AG04450 (cell line): ENCODE data around the gene RAPGEF2. TPM values are rescaled to one million over a fixed set of nuclear protein-coding genes. Genes with fewer than 3 reads are reported as not detected.
"Not testable (repeated sequence)": the region's sequence is repeated elsewhere in the genome, so short reads cannot be mapped to it uniquely, and the experiment has no call there.

ENCODE experiments used
- CTCF ChIA-PET: fragments of 300-600, 350-600 bp; formaldehyde crosslinking; extraction: SDS; loops from one replicate; lab custom pipeline; 2022; ENCODE audit warnings: antibody characterized with exemption, inconsistent platforms; lab: Charles Lee
- POLR2A ChIA-PET: fragments of 350-600 bp; formaldehyde crosslinking; extraction: SDS; loops from one replicate; lab custom pipeline; 2021; ENCODE audit warnings: antibody characterized with exemption, inconsistent platforms; lab: Yijun Ruan, JAX
- DNase-seq: peaks from one replicate; pipeline ENCODE4 v3.0.0-alpha.2; 2011; ENCODE audit warnings: low read depth, low spot score
- H3K27ac ChIP-seq: one replicate; pipeline ENCODE4 v1.5.1; 2012; ENCODE audit warnings: low read depth, low read length, control low read depth
- H3K27me3 ChIP-seq: one replicate; pipeline ENCODE4 v1.6.0; 2012; ENCODE audit warnings: low read length; ENCODE audit not compliant: control insufficient read depth, insufficient read depth
- H3K4me3 ChIP-seq: 2 replicates; pipeline ENCODE4 v1.5.1; 2011; ENCODE audit warnings: mild to moderate bottlenecking, low read depth, low read length, control low read depth
- H3K9me3 ChIP-seq: 2 replicates; pipeline ENCODE4 v1.5.1; 2012; ENCODE audit warnings: low read length; ENCODE audit not compliant: control insufficient read depth, insufficient read depth
- polyA plus RNA-seq: library from polyadenylated mRNA; depleted of rRNA; stranded (reverse); fragments of >200 nt; gene quantifications from 2 replicates; pipeline ENCODE4 v1.2.3, GENCODE V29; 2011
- TF ChIP-seq, protein P1 (sequence below): IDR thresholded peaks from 2 replicates; pipeline ENCODE4 v1.5.1; 2011; ENCODE audit warnings: low read depth, low read length, control low read depth, inconsistent platforms

Gene RAPGEF2
- polyA plus RNA-seq, 1 experiment: 51.5 TPM

DNA sequence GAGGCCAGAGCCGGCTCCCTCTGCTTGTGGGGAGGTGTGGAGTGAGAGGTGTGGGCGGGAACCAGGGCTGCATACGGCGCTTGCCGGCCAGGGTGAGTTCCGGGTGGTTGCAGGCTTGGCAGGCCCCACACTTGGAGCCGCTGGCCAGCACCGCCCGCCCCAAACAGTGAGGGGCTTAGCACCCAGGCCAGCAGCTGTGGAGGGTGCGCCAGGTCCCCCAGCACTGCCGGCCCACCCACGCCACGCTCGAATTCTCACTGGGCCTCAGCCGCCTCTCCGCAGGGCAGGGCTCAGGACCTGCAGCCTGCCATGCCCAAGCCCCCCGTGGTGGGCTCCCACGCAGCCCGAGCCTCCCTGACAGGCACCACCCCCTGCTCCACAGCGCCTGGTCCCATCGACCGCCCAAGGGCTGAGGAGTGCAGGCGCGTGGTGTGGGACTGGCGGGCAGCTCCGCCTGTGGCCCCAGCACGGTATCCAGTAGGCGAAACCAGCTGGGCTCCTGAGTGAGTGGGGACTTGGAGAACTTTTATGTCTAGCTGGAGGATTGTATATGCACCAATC lies 275.3 kb downstream of the RAPGEF2 start:
- POLR2A ChIA-PET: no interaction called here
- no peak for DNase-seq
- CTCF ChIA-PET: interaction anchor here (1.5 kb wide), 1 partner anchor 77 kb away, joined by 3 read pairs; no protein-coding TSS in a partner anchor
- Histone ChIP-seq H3K9me3 (peaks cover 8% of the 10 kb centered on the region; the same call in 1 of the 2 replicates), H3K4me3 (no peak overlapping the region), H3K27me3 (no peaks in the 10 kb centered on the region), H3K27ac (no peak overlapping the region)
- TF ChIP-seq, protein P1, sequence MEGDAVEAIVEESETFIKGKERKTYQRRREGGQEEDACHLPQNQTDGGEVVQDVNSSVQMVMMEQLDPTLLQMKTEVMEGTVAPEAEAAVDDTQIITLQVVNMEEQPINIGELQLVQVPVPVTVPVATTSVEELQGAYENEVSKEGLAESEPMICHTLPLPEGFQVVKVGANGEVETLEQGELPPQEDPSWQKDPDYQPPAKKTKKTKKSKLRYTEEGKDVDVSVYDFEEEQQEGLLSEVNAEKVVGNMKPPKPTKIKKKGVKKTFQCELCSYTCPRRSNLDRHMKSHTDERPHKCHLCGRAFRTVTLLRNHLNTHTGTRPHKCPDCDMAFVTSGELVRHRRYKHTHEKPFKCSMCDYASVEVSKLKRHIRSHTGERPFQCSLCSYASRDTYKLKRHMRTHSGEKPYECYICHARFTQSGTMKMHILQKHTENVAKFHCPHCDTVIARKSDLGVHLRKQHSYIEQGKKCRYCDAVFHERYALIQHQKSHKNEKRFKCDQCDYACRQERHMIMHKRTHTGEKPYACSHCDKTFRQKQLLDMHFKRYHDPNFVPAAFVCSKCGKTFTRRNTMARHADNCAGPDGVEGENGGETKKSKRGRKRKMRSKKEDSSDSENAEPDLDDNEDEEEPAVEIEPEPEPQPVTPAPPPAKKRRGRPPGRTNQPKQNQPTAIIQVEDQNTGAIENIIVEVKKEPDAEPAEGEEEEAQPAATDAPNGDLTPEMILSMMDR: no peak

DNA sequence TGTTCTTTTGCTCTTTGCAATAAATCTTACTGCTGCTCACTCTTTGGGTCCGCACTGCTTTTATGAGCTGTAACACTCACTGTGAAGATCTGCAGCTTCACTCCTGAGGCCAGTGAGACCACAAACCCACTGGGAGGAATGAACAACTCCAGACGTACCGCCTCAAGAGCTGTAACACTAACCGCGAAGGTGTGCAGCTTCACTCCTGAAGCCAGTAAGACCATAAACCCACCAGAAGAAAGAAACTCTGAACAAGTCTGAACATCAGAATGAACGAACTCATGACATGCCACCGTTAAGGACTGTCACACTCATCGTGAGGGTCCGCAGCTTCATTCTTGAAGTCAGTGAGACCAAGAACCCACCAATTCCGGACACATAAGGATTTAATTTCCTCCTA lies 276.2 kb downstream of the RAPGEF2 start:
- CTCF ChIA-PET, H3K27me3 ChIP-seq, H3K9me3 ChIP-seq, H3K4me3 ChIP-seq, POLR2A ChIA-PET, DNase-seq, H3K27ac ChIP-seq: not testable (repeated sequence)

DNA sequence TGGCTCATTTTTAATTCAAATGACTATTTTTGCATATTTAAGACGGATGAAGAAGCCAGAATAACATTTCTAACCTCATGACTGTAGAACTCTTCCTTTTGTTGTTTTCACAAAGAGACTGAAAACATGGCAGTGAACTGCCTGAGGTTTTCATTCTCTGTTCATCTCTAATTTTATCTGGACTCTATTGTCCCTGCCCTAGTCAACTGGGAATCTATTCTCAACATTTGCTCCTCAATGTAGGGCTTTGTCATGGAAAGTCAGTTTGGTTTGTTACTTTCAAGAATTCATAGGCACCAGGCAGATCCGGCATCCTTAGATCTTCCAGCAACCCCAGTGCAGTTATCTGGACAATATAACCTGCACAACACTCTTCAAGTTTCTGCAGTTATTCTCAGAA lies 277.0 kb downstream of the RAPGEF2 start:
- POLR2A ChIA-PET: no interaction called here
- no peak overlapping the region for H3K4me3 ChIP-seq
- no peak for DNase-seq

DNA sequence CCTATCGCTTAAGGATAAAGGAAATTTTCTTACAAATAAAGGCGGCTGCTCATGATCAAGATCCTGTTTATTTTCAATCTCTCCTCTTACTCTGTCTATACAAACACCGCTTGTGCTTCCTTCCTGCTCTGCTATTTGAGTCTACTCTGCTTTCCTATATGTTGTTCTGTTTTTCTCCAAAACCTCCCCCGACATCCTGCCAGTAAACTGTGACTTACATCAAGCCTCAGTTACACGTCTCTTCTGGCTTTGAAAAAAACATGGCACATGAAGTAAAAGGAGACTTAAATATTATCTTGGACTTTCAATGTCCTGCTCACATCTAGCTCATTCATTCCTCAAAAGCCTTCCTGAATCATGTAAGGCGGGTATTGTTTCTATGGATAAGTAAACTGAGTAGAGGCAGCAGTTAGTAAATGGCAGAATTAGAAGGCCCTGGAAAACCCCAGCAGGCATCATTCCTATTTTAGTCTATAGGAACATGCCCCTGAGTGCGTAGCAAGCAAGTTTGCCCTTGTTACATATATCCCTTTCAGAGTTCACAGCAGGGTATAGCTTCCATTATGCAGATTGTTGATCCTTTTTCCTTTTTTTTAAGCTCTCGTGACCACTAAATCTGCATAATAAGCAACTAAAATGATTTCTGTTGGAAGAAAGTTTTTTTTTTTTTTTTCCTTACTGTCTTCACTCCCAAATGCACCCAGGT lies 280.1 kb downstream of the RAPGEF2 start:
- Histone ChIP-seq H3K27ac (no peak overlapping the region), H3K27me3 (no peaks in the 10 kb centered on the region), H3K9me3 (peaks cover 8% of the 10 kb centered on the region), H3K4me3 (no peak overlapping the region)
- TF ChIP-seq, protein P1: no peak
- DNase-seq: no peak
- ChIA-PET CTCF (interaction anchor here (0.6 kb wide), 1 partner anchor 658 kb away, joined by 3 read pairs; no protein-coding TSS in a partner anchor), POLR2A (no interaction called here)

More for the DNA sequence above, 277.0 kb downstream of the RAPGEF2 start:
- CTCF ChIA-PET: no interaction called here
- no peak overlapping the region for H3K27ac ChIP-seq
- no peaks in the 10 kb centered on the region for H3K27me3 ChIP-seq
- peaks cover 8% of the 10 kb centered on the region; the same call in 1 of the 2 replicates for H3K9me3 ChIP-seq
- TF ChIP-seq, protein P1: no peak

DNA sequence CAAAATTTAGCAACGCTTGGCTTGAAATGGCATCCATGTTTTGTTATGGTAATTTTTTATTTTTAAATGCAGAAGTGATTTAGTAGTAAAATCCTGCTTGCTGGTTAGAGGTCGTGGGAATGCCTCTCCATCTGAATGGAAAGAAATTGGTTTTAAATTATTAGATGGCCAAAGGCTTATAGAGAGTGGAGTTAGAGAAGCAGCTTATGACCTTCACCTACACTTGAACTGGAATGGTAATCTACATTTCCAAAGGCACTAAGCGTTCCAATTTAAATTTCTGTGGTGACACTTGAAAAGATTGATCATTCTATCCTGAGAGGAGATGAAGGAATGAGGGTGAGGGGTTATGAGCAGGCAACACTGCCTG lies 280.7 kb downstream of the RAPGEF2 start:
- H3K9me3 ChIP-seq: peaks cover 4% of the 10 kb centered on the region
- CTCF ChIA-PET: interaction anchor here (0.6 to 1.1 kb wide), 2 partner anchors 17 to 18 kb away, joined by 3 to 4 read pairs; no protein-coding TSS in a partner anchor
- no peak overlapping the region for H3K27ac ChIP-seq
- DNase-seq: no peak
- H3K27me3 ChIP-seq: no peaks in the 10 kb centered on the region
- TF ChIP-seq, protein P1: no peak
- H3K4me3 ChIP-seq: no peak overlapping the region
- POLR2A ChIA-PET: no interaction called here
